SH-SY5Y (cell line): Measurements from ENCODE around the gene C6orf132.

Experiments
- GATA2 ChIP-seq: IDR thresholded peaks from 2 replicates; pipeline ENCODE4 v1.6.1; 2011; ENCODE audit warnings: mild to moderate bottlenecking, low read depth, low read length
- GATA3 ChIP-seq: IDR thresholded peaks from 2 replicates; pipeline ENCODE4 v1.6.1; 2011; ENCODE audit warnings: low read depth, mild to moderate bottlenecking, low read length, moderate library complexity

DNA sequence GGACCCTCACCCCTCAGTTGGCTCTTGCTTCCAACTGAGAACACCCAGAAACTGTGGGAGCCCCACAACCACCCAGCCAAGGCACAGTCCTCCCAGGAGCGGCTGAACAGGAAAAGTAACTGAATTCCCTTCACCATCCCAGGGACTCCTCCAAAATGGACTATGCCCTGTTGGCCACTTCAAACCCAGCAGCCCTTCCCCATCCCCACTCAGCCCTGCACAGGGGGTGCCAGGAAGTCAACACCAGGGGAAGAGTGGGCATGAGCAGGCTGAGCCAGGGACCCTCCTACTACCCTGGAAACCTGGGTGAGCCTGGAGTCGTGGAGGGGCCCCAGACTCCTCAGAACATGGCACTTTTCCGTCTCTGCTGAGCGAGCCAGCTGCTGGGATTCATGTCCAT lies 42.1 kb upstream of the C6orf132 start:
- TF ChIP-seq GATA2 (no peak), GATA3 (no peak)
